CD4-positive, alpha-beta memory T cell (primary cell): ENCODE results near the gene EXOC6B. TPM values are rescaled to one million over a fixed set of nuclear protein-coding genes. Genes with fewer than 3 reads are reported as not detected.

Source experiments
- CTCF ChIA-PET: fragments of 350-600 bp; sonication (Branson Sonifier 250); formaldehyde crosslinking; loops from one replicate; lab custom pipeline; 2021; ENCODE audit warnings: inconsistent platforms; ENCODE audit not compliant: partially characterized antibody; lab: Charles Lee
- POLR2A ChIA-PET: fragments of 350-600 bp; sonication (Branson Sonifier 250); formaldehyde crosslinking; loops from one replicate; lab custom pipeline; 2021; ENCODE audit not compliant: partially characterized antibody; lab: Charles Lee
- DNase-seq, 5 donors: peaks; one replicate each; pipeline versions ENCODE4 v3.0.0 to v3.0.0-alpha.2; 2020 to 2022; ENCODE audit warnings: mixed read lengths in 1 of 5
- H3K27ac ChIP-seq: one replicate; pipeline ENCODE4 v1.7.0; 2013; ENCODE audit warnings: low read depth, low read length
- H3K27me3 ChIP-seq: 2 replicates; pipeline ENCODE4 v1.7.0; 2013; ENCODE audit warnings: mild to moderate bottlenecking, low read length, moderate library complexity; ENCODE audit not compliant: insufficient read depth
- H3K36me3 ChIP-seq: 2 replicates; pipeline ENCODE4 v1.7.0; 2013; ENCODE audit warnings: mild to moderate bottlenecking, low read length, moderate library complexity; ENCODE audit not compliant: insufficient read depth
- H3K4me1 ChIP-seq: 2 replicates; pipeline ENCODE4 v1.7.0; 2013; ENCODE audit warnings: mild to moderate bottlenecking, low read length, moderate library complexity; ENCODE audit not compliant: insufficient read depth
- H3K4me3 ChIP-seq, 2 donors: one replicate each; pipeline ENCODE4 v1.7.0; 2013; ENCODE audit warnings: low read length in 2 of 2, mild to moderate bottlenecking in 1 of 2
- H3K9me3 ChIP-seq, 2 donors: one replicate each; pipeline ENCODE4 v1.7.0; 2013; ENCODE audit warnings: low read length in 2 of 2, control low read depth in 1 of 2; ENCODE audit not compliant: control insufficient read depth in 1 of 2
- H3K27ac Mint-ChIP-seq, 7 donors: one replicate each; pipeline ENCODE4 v1.8.0; 2020 to 2021; ENCODE audit warnings: mixed read lengths in 7 of 7, mild to moderate bottlenecking in 6 of 7, inconsistent platforms in 3 of 7, moderate library complexity in 3 of 7
- H3K27me3 Mint-ChIP-seq, 2 donors: one replicate each; pipeline ENCODE4 v1.8.0; 2020 to 2021; ENCODE audit warnings: mixed read lengths in 2 of 2
- H3K36me3 Mint-ChIP-seq, 2 donors: one replicate each; pipeline ENCODE4 v1.8.0; 2020 to 2021; ENCODE audit warnings: mixed read lengths in 2 of 2, inconsistent platforms in 1 of 2, mild to moderate bottlenecking in 1 of 2
- H3K4me1 Mint-ChIP-seq, 4 donors: one replicate each; pipeline ENCODE4 v1.8.0; 2020 to 2021; ENCODE audit warnings: mixed read lengths in 4 of 4, mild to moderate bottlenecking in 1 of 4
- H3K4me3 Mint-ChIP-seq, 8 donors: one replicate each; pipeline ENCODE4 v1.8.0; 2020 to 2021; ENCODE audit warnings: mixed read lengths in 8 of 8, mild to moderate bottlenecking in 7 of 8, moderate library complexity in 6 of 8, inconsistent platforms in 3 of 8
- H3K9me3 Mint-ChIP-seq, 8 donors: one replicate each; pipeline ENCODE4 v1.8.0; 2020 to 2021; ENCODE audit warnings: mixed read lengths in 8 of 8, mild to moderate bottlenecking in 5 of 8, inconsistent platforms in 3 of 8, moderate library complexity in 1 of 8
- intact Hi-C: fragments of 100-400 bp; cut with micrococcal nuclease; formaldehyde crosslinking; loops from one replicate; pipeline ENCODE4 v1.15.1; 2023
- polyA plus RNA-seq, 2 donors: library from polyadenylated mRNA; unstranded; fragments of 300-500 nt; fragmentation: Illumina TruSeq; gene quantifications; one replicate each; pipeline ENCODE4 v1.2.3, GENCODE V29; 2021
- total RNA-seq, 2 experiments: library from RNA; stranded (reverse); gene quantifications; one replicate each; pipeline ENCODE4 v1.2.3, GENCODE V29; 2021

Gene EXOC6B
- total and polyA plus RNA-seq, 4 experiments from 2014 or later, result 1.3 to 19.8 (median 10.7) TPM

DNA sequence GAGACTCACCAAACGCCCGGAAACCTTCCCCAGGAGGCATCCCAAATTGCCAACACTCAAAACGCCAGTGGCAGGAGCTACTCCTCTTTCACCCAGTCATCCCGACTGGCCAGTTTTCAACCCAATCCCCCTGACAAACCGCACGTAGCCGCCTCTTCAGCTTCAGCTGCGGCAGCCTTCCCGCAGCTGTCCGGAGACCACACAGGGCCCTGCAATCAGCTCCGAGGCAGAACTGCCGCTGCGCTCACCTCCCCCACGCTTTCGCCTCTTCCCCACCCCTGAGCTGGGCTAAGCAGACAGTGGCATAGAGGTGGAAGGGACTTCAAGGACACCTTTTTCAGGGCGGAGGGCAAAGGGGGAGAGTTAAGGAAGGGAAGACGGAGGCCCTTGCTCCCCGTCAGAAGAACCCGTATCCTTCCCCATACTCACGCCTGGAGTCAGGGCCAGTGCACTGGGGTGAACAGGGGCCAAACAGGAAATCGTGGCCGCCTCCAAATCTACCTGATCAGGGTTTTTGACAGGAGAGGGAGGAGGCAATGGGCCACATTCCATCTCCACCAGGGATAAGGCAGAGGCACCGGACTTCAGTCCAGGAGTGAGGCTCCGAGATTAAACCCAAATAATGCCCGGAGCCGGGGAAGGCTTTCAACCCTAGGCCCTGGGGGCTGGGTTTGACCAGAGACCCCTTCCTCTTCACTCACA, 695.0 kb downstream of the EXOC6B start:
- intact Hi-C loops, result no loop called here
- no peaks in the 10 kb centered on the region for H3K36me3 ChIP-seq
- H3K4me1 ChIP-seq, result no peaks in the 10 kb centered on the region
- Mint-ChIP-seq H3K9me3 (no peaks in the 10 kb centered on the region), H3K36me3 (no peaks in the 10 kb centered on the region), H3K27me3 (peaks cover 1 to 8% of the 10 kb centered on the region in 2 donors), H3K27ac (no peak overlapping the region), H3K4me3 (no peak overlapping the region), H3K4me1 (no peaks in the 10 kb centered on the region)
- H3K27me3 ChIP-seq, result no peaks in the 10 kb centered on the region
- no peak overlapping the region for H3K27ac ChIP-seq
- no peak overlapping the region for H3K4me3 ChIP-seq
- CTCF ChIA-PET, result no interaction called here
- DNase-seq, result no peak
- POLR2A ChIA-PET, result no interaction called here
- H3K9me3 ChIP-seq, result no peaks in the 10 kb centered on the region

DNA sequence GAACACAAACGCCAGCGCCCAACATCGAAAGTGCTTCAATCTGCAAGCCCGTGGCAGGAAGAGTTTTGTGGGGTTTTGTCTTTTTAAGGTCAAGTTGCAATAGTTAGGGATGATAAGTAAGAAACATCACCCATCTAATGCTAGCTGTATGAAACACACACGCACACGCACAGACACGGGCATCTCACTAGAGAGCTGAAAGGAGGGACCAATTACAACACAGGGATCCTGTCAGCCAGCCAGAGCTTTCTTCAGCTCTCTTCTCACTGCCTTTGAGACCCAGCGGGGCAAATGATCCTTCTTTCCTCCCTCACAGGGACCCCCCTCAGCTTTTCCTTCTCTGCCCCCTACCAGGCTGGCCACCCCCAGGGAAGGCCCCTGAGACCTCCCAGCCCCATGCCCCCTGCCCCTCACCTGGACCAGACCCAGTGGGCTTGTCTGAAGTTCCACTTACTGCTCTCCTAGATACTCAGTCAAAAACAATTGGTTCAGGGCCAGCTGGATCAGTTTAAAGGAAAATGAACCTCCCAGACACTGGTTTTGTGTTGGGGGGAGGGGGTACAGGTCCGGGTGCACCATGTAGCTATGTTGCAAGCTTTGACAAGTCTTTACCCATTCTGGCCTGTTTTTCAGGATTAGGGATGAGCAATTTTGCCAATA, 696.0 kb downstream of the EXOC6B start:
- intact Hi-C loops, result no loop called here
- Mint-ChIP-seq H3K27me3 (peaks cover 0 to 7% of the 10 kb centered on the region in 2 donors), H3K4me3 (no peak overlapping the region), H3K9me3 (peaks cover 0 to under 1% (median 0%) of the 10 kb centered on the region in 8 donors), H3K36me3 (no peaks in the 10 kb centered on the region), H3K4me1 (no peaks in the 10 kb centered on the region), H3K27ac (no peak overlapping the region)
- no peak overlapping the region for H3K27ac ChIP-seq
- no peaks in the 10 kb centered on the region for H3K36me3 ChIP-seq
- no peak overlapping the region for H3K4me3 ChIP-seq
- POLR2A ChIA-PET, result no interaction called here
- no peaks in the 10 kb centered on the region for H3K9me3 ChIP-seq
- H3K4me1 ChIP-seq, result no peaks in the 10 kb centered on the region
- H3K27me3 ChIP-seq, result no peaks in the 10 kb centered on the region
- DNase-seq, result no peak
- CTCF ChIA-PET, result no interaction called here

GRCh38 chr2:72128843-72129227, 697.0 kb downstream of the EXOC6B start:
- Histone ChIP-seq H3K27ac (no peak overlapping the region), H3K4me1 (no peaks in the 10 kb centered on the region), H3K9me3 (no peaks in the 10 kb centered on the region), H3K36me3 (no peaks in the 10 kb centered on the region), H3K27me3 (no peaks in the 10 kb centered on the region), H3K4me3 (no peak overlapping the region)
- H3K9me3 Mint-ChIP-seq, result peaks cover 0 to 5% (median 0%) of the 10 kb centered on the region in 8 donors
- intact Hi-C loops, result no loop called here
- H3K27ac Mint-ChIP-seq, result no peak overlapping the region
- peaks cover 0 to 10% of the 10 kb centered on the region in 2 donors for H3K27me3 Mint-ChIP-seq
- no peaks in the 10 kb centered on the region for H3K4me1 Mint-ChIP-seq
- H3K4me3 Mint-ChIP-seq, result no peak overlapping the region
- POLR2A ChIA-PET, result no interaction called here
- CTCF ChIA-PET, result no interaction called here
- no peak for DNase-seq
- no peaks in the 10 kb centered on the region for H3K36me3 Mint-ChIP-seq

DNA sequence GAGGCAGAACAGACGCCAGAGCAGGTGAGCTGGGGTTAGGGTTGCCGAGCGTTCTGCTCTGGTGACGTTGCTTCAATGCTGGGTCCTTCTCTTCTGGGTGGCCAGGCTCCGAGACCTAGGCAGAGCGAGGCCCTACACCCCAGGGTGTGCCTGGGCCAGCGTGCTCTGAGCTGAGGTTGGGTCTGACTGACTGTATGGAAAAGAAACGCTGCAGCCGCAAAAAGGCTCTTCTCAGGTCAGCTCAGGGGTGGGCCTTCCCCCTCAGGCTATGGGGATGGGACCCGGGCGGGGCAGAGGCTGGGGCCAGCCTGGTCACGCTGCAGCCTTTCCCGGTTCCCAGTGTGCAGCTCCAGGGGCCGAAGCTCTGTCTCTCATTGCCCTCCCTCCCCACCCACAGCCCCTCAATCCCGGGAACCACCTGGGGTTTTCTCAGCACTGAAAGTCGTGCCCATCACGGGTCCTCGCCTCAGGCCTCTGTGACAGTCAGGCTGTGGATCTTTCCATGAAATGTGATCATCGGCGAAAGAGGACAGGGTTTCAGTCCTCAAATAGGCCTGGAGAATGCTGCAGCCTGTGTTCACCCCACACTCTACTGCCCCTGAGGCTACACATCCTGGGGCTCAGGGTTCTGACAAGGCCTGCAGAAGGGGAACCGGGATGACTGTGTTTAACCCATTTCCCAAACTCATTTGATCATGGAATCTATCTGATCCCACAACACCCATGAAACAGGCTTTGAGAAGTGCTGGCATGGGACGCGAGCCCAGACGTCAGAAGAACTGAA, 697.6 kb downstream of the EXOC6B start:
- Histone ChIP-seq H3K36me3 (no peaks in the 10 kb centered on the region), H3K4me3 (no peak overlapping the region), H3K27ac (no peak overlapping the region), H3K9me3 (no peaks in the 10 kb centered on the region), H3K27me3 (no peaks in the 10 kb centered on the region), H3K4me1 (no peaks in the 10 kb centered on the region)
- intact Hi-C loops, result no loop called here
- Mint-ChIP-seq H3K4me1 (no peaks in the 10 kb centered on the region), H3K9me3 (peaks cover 0 to 5% (median 0%) of the 10 kb centered on the region in 8 donors), H3K4me3 (no peak overlapping the region), H3K36me3 (no peaks in the 10 kb centered on the region), H3K27me3 (peaks cover 0 to 10% of the 10 kb centered on the region in 2 donors), H3K27ac (no peak overlapping the region)
- ChIA-PET CTCF (no interaction called here), POLR2A (no interaction called here)
- DNase-seq, result no peak

GRCh38 chr2:72127401-72128058, 698.3 kb downstream of the EXOC6B start:
- Histone ChIP-seq H3K4me1 (no peaks in the 10 kb centered on the region), H3K36me3 (no peaks in the 10 kb centered on the region), H3K4me3 (no peak overlapping the region), H3K27me3 (no peaks in the 10 kb centered on the region), H3K27ac (no peak overlapping the region), H3K9me3 (no peaks in the 10 kb centered on the region)
- Mint-ChIP-seq H3K9me3 (peaks cover 0 to 5% (median 2%) of the 10 kb centered on the region in 8 donors), H3K4me3 (no peak overlapping the region), H3K27me3 (peaks cover 5 to 9% of the 10 kb centered on the region in 2 donors), H3K4me1 (no peaks in the 10 kb centered on the region), H3K27ac (no peak overlapping the region), H3K36me3 (no peaks in the 10 kb centered on the region)
- ChIA-PET CTCF (no interaction called here), POLR2A (no interaction called here)
- intact Hi-C loops, result no loop called here
- DNase-seq, result no peak

DNA sequence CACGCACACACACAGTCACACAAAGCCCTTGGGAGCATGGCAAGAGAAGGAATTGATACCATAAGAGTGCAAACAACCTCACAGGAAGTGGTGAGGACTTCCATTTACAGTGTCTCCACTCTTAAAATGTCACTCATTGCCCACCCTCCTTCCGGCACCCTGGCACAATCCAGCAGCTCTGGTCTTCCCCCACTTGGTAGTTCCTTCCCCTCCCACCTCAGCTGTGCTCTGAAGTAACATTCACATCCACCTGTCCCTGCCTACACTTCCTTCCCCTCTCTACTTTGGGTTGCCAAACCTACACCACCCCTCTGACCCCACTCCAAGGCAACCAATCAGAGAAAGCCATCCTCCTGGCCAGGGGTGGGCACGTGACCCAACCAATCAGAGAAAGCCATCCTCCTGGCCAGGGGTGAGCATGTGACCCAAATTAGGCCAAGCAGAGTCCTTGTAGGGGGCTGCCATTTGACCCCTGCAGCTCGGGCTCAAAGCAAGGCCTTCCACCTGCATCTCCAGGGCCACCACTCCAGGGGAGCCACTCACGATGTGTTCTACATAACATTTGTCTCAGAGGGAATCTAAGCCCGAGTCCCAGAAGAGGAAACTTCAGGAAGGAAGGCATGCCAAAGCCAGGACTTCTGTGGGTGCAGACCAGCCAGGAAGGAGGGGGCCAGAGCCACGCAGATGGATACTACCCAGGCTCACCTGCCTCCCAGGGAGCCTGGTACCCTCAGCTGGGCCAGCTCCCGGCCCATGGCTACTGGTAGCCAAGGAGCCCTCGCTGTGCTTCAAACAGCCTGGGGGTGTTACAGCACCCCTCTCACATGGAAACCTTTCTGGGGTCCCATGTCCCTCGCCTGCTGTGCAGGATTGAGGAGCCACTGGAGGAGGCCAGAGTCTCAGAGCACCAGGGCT, 699.4 kb downstream of the EXOC6B start:
- no peak overlapping the region for H3K27ac ChIP-seq
- H3K4me3 ChIP-seq, result no peak overlapping the region
- no peaks in the 10 kb centered on the region for H3K27me3 ChIP-seq
- Mint-ChIP-seq H3K36me3 (no peaks in the 10 kb centered on the region), H3K9me3 (peaks cover 0 to 14% (median 6%) of the 10 kb centered on the region in 8 donors), H3K4me3 (no peak overlapping the region), H3K4me1 (no peaks in the 10 kb centered on the region), H3K27ac (no peak overlapping the region), H3K27me3 (peaks cover 6 to 9% of the 10 kb centered on the region in 2 donors)
- intact Hi-C loops, result no loop called here
- CTCF ChIA-PET, result no interaction called here
- no peaks in the 10 kb centered on the region for H3K9me3 ChIP-seq
- H3K4me1 ChIP-seq, result no peaks in the 10 kb centered on the region
- POLR2A ChIA-PET, result no interaction called here
- no peaks in the 10 kb centered on the region for H3K36me3 ChIP-seq
- DNase-seq, result no peak
